ENCODE measurements around the gene HOMER3.
"Not testable (repeated sequence)": the region's sequence is repeated elsewhere in the genome, so short reads cannot be mapped to it uniquely, and the experiment has no call there.

Gene HOMER3

DNA sequence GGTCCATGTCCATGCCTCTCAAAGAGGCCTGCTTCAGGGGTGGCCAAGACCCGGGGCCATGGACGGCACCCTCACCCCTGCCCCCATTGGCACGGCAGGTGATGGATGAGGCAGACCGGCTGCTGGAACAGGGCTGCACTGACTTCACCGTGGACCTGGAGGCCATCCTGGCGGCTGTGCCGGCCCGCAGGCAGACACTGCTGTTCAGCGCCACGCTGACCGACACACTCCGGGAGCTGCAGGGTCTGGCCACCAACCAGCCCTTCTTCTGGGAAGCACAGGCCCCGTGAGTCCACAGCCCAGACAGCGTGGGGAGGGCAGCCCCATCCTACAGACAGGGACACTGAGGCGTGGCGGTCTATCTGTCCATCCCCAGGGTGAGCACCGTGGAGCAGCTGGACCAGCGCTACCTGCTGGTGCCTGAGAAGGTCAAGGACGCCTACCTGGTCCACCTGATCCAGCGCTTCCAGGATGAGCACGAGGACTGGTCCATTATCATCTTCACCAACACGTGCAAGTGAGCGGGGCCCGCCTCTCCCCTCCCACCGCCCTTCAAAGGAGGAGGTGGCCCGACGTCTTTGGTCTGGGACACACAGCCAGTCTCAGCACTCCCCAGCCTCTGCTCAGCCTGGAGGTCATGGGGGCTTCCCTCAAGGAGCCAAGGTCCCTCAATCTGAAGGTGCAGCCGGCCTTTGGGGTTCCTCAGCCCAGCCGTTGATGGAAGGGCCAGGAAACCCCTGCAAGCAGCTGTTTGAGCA, 18.6 kb downstream of the HOMER3 start:
- no peak for DNase-seq

DNA sequence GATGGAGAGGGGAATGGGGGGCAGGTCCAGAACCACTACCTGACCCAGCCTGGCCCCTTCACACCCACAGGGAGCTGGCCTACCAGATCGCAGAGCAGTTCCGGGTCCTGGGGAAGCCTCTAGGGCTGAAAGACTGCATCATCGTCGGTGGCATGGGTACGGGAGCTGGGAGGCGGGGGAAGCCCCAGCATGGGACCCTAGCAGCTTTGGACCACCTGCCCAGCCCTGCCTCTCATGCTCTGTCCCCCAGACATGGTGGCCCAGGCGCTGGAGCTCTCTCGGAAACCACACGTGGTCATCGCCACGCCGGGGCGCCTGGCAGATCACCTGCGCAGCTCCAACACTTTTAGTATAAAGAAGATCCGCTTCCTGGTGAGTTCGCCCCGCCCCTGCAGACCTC, 19.4 kb downstream of the HOMER3 start:
- no peak for DNase-seq

DNA sequence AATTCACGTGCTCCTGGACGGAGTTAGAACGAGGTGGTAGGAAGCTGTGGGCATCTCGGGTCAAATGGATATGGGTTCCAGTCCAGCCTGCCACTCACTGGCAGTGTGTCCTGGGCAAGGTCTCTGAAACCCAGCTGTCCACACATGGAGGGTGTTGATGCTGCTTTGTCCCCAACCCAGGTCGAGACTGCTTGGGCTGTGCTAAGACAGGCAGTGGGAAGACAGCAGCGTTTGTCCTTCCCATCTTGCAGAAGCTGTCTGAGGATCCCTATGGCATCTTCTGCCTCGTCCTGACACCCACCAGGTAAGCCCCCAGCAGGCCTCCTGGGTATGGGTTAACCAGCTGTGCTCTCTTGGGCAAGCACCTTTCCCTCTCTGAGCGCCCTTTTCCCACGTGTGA, 20.6 kb downstream of the HOMER3 start:
- DNase-seq, result no peak

DNA sequence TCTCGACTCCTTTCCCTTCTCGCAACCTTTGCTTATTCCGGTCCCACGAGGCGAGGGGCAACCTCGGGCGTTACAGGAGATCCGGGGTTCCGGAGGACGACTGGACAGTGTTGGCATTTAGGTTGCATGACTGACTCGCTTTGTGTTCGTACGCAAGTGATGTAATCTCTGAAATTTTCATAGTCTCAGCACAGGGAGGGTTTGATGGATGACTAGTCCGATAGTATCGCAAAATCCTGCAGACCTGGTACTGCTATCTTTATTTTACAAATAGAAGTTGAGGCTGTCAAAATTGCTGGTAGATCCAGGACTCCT, 21.2 kb downstream of the HOMER3 start:
- no peak for DNase-seq

DNA sequence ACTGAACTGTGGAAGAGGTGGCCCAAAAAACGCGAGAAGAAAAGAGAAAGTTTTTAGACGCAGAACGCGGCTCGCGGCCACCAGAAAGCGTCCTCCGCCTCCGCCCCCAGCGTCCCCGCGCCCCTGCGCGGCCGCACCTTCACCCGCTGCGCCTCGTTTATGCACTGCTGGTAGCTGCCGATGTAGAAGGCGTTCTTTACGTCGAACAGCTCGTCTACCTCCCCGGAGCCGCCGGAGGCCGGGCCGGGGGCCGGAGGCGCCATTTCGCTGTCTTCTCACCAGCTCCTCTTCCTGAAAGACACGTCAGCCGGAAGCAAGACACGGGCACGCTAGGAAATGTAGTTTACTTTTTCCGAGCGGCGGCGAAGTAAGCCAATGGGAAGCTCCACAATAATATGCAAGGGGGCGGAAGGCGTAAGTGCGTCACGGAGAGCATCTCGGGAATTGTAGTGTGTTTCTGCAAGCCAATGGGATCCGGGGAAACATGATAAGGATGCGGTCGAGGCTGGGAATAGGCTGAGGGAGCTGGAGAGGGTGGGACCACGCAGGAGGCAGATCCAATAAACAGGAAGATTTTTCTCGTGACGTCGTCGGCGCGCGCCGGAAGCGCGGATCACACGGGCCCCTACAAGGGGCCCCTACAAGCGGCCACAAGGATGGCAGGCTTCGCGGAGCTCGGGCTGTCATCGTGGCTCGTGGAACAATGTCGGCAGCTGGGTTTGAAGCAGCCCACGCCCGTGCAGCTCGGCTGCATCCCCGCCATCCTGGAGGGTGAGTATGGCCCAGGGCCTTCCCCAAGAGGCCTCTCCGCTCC, 21.7 kb downstream of the HOMER3 start, which contains the start of the genes COPE and DDX49:
Gene COPE, minus strand, starts transcription at position 302 of the 814 bp plus-strand sequence. Its CDS starts 39 bp downstream, at position 263.
Gene DDX49, plus strand, starts transcription at position 630 of the 814 bp plus-strand sequence. Its CDS starts 27 bp downstream, at position 657.
- DNase-seq, result peak; percentile 96 to 98

DNA sequence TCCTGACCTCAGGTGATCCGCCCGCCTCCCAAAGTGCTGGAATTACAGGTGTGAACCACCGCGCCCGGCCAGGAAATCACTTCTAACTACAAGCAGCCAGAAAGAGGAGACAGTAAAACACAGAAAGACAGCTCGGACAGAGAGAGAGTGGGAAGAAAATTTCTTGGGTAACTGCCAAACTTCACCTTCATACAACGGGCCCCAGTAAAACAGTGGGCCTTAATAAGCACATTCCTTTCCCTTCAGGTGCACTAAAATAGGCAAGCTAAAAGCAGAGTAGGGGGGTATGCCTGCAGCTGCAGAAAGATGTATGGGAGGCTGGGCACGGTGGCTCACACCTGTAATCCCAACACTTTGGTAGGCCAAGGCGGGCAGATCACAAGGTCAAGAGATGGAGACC, 23.4 kb downstream of the HOMER3 start:
- DNase-seq, result not testable (repeated sequence)

DNA sequence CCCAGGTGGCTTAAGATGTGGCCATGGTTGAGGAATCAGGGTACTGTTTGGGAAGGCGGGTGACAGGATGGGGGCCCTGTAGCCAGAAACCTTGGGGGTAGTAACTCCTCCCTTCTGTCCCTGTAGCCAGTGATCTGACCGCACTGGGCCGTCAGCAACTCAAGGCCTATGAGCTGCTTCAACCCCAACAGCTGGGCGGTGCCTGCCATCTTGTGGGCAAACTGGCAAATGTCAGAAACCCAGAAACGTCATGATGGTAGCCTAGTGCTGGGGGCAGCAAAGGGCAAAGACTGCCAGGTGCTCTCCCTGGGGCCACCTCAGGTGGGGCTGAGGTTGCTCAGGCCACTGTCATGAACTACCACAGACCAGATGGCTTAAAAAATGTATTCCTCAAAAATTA, 25.4 kb downstream of the HOMER3 start:
- DNase-seq, result peak; percentile 34 to 46

DNA sequence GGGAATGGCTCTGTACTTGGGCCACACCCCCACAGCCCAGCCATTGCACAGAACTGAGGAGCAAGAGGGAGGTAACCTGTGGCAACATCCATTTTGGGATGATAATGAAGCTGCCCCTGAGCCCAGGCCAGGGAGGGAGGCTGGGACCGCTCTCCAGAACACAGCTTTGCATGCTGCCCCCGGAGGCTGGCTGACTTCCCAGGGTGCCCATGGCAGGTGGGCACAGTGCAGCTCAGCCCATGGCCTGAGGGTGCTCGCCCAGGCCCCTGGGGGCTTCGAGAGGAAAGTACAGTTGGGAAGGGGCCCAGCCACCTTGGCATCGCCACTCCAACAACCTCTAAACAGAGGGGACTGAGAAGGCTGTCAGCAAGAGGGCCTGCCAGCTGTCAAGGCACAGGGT, 27.6 kb downstream of the HOMER3 start:
- DNase-seq, result no peak

DNA sequence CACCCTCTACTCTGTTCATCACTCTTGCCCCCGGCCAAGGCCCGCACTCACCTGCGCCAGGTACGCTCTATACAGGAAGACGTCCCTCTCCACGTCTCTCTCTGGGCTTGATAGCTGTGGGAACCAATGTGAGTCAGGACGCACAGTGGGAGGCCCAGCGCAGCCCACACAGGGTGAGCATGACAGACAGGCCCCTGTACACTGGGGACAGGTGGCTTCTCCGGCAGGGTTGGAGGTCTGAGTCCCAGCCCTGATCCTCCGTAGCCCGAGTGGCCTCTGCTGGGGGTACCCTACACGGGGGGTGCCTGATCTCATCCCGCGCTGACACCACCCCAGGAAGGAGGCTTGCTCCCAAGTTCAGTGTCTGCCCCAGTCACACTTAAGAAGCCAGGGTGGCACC, 28.1 kb downstream of the HOMER3 start:
- DNase-seq, result no peak

DNA sequence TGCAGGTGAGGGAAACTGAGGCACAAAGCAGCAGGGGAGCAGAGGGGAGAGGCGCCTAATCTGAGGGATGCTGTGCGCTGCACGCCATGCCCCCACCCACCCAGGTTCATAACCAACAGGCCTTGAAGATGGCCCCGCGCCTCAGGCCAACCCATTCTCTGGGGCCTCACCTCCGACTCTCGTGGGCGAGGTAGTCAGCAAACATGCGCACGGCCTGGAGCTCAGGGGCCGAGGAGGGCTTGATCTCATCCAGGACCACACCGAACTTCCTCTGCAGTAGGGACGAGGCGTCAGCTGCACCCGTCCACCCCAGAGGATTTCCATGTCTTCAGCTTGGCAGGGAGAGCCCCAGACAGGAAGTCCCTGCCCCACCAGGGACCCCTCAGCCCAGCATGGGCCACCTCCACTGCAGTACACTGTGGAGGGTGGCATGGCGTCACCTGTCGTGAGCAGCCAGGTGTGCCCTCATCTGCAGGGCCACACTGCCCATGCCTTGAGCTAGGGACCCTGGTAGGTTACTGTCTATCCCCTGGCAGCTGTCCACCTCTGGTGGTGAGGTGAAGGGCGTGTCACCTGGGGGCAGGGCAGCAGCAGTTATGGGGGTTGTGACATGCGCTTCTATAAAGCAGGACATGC, 30.1 kb downstream of the HOMER3 start:
- no peak for DNase-seq

DNA sequence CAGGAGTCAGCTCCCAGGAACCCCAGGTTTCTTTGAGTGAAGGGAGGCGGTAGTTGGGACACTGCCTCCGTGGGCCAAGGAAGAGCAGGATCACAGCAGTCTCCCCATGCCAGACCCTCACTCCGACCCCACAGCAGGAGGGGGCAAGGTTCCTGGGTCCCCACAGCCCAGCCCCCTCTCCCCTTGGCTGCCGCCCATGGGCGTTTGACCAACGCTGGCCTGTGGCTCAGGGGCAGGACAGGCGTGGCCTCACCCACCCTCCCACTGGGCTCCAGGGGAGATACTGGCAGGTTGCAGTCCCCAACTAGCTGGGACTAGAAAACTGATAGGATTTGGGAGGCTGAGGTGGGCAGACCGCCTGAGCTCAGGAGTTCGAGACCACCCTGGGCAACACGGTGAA, 31.0 kb downstream of the HOMER3 start:
- no peak for DNase-seq

DNA sequence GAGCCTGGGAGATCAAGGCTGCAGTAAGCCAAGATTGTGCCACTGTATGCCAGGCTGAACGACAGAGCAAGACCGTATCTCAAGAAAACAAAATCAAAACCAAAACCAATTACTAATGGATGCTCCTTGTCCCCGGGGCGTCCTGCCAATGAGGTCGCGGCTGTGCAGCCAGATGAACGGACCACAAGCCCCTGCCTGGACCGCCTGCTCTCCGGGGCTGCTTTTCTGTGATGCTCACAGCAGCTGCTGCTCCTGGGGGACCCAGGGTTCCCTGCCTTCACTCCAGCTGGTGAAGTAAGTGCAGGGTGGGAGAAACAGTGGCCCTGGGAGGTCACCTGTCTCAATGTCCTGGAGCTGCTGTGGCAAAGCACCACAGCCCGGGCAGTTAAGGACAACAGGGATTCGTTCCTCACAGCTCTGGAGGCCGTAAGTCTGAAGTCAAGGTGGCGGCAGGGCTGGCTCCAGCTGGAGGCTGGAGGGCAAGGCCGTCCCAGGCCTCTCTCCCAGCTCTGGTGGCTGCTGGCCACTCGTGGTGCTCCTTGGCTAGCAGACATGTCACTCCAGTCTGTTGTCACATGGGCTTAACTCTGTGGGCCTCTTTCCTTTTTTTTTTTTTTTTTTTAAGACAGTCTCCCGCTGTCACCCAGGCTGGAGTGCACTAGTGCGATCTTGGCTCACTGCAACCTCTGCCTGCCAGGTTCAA, 31.9 kb downstream of the HOMER3 start:
- no peak for DNase-seq

DNA sequence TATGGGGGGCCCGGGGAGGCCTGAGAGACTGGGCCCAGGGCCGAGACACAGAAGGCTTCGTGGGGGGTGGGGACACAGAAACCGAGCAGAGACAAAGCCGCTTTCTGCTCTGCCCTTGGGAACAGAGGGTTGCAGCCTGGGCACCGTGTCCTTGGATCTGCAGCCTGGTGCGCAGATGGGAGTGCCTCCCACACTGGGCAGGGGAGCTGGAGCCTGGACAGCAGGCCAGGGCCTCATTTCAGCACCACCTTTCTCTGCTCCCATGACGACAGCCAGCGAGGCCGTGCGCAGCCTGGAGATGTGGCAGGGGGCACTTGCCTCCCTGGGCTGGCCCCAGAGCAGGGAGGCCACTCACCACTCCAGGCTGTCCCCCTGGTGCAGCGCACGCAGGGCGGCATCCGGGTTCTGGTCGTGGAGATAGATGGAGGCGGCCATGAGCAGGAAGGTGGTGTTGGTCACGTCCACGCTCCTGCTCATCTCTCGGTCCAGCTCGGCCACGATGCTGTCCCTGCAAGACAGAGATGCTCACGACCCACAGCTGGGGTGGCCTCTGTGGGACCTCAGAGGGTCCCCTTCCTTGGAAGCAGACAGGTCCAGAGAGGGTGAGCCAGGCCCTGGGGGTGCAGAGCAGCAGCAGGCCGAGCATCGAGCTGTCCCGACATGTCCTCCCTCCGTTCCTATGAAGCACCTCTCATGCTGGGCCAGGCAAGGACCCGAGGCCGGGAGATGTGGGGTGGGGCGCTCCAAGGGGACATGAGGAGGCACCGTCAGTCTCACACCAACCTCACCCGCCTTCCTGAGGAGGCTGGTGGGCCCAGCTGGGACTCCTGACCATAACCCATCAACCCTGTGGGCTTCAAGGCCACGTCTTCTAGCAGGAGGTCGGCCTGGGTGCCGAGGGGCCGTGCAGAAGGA, 34.2 kb downstream of the HOMER3 start:
- no peak for DNase-seq

DNA sequence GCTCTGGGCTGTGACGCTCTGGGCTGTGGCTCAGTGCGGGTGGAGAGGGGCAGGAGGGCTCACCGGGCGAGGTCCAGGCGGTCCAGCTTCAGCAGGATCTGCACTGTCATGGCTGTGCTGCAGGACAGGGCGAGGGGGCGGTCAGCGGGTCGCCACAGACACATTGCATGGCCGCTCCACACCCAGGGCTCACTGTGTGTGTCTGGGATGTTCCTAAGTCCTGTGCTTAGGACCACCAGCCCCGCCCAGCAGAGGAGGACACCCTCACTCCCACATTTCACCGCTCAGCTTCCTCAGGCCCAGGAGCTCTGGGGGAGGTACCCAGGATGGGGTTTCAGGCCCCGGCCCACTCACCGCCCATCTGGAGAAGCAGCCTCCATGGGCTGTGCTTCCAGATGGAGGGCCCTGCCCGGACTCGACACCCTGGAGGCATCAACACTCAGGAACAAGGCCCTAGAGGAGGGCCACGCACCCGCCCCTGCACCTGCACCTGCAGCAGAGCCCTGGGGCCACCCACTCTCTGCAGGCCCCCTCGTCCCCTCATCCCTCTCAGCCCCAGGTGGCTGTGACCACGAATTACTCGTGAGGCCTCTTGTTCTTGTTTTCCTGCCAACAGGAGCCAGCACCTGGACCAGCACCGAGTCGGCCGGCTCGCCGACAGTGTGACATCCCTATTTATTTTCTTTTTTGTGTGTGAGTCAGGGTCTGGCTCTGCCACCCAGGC, 35.3 kb downstream of the HOMER3 start:
- DNase-seq, result no peak

DNA sequence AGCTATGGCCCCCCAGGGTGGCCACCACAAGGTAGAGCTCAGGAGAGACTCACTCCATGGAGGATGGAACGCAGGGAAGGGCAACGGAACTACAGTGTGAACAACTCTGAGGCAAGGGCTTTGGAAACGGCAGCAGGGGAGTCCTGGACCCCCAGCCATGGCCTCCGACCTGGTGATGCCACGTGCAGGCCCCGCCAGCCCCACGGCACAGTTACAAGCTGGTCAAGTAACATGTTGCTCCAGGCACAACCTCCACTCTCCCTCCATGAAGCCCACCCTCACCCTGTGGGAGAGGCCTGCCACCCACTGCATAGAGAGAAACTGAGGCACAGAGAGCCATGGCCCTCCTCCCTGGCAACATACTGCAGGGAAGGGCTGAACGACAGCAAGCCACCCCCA, 36.0 kb downstream of the HOMER3 start:
- DNase-seq, result no peak

DNA sequence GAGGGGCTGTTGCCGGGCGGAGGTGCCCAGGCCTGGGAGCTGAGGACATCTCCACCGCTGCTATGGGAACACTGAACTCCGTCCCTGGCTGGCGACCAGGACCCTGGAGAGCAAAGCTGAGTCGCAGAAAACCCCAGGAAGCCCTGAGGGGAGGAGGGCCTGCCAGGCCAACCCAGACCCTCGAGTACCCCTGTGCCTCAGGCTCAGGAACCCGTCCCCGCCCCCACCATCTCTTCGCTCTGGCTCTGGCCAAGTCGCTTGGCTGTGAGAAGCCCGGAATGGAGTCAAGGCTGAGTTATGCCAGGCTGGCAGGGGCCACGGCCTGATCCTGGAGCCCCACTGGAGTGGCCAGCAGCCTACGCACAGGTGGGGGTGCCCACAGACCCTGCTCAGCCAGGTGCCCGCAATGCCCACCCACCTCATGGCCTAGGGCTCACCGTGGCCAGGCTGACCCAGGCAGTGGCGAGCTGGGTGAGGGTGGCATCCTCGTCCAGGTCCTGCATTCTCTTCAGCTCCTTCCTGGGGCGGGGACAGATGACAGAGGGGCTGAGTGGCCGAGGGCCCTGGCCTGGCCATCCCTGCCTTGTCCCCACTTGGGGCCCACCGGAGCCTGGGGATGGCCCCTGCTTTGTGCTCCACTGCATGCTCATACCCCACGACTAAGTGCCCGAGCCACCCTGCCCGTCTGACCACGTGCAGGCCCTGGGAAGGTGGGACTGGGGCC, 36.5 kb downstream of the HOMER3 start:
- no peak for DNase-seq

DNA sequence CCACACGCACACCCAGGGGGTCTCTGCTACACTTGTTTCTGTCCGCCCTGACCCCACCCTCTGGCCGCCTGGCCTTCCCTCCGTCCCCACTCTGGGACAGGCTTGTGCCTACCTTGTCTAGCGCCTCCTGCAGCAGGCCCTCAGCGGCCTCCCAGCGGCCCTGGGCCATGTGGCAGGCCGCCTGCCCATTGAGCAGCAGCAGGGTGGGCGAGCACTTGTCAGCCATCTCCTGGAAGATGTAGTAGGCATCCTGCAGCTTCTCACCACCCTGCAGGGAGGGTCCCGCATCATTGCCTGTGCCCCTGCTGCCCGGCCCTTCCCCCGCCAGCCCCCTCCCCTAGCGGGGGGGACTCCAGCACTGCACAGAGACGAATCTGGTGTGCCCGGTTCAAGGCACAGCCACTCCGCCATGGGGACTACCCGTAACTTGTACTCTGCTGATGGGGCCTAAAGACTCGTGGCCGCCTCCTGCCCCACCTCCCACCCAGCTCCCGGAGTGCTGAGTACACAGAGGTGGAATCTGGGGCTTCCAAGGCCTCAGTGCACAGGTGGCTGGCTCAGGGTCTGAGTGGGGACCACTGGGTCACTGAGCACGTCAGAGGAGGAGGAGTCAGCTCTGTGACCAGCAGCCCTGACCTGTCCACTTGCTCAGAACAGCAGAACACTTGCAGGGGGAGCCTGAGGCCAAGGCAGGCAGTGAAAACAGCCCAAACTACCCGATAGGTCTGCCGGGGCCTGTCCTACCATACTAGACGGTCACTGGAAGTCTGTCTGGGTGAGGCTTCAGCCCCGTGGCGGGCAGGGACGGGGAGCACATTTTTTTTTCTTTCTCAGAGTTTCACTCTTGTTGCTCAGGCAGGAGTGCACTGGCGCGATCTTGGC, 37.6 kb downstream of the HOMER3 start:
- DNase-seq, result no peak

DNA sequence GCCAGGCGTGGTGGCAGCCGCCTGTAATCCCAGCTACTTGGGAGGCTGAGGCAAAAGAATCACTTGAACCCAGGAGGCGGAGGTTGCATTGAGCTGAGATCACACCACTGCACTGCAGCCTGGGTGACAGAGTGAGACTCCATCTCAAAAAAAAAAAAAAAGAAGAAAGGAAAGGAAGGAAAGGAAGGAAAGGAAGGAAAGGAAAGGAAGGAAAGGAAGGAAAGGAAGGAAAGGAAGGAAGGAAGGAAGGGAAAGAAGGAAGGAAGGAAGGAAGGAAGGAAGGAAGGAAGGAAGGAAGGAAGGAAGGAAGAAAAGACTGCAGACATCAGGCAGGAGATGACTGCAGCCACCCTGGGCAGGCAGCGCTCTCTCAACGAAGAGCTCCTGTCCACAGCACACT, 38.5 kb downstream of the HOMER3 start:
- not testable (repeated sequence) for DNase-seq

DNA sequence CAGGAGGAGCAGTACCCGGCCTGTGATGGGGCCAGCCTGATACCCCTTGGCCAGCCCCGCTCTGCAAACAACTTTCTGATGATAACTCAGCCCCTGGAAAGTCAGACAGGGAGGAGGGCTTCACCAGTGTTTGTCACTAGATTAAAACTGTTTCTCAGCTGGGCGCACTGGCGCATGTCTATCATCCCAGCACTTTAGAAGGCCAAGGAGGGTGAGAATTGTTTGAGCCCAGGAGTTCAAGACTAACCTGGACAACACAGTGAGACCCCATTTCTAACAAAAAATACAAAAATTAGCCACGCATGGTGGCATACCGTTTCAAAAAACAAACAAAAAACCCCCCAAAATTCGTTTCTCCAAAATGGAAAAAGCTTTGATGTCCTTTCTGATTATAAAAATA, 39.5 kb downstream of the HOMER3 start:
- DNase-seq, result no peak

Measured in activated CD4-positive, alpha-beta T cell treated with anti-CD3 and anti-CD28 coated beads, Interleukin-2, amount 50 U/mL, for 48 hours (primary cell).